ENCODE data around the gene FHOD1.

FHOD1 gene

DNA sequence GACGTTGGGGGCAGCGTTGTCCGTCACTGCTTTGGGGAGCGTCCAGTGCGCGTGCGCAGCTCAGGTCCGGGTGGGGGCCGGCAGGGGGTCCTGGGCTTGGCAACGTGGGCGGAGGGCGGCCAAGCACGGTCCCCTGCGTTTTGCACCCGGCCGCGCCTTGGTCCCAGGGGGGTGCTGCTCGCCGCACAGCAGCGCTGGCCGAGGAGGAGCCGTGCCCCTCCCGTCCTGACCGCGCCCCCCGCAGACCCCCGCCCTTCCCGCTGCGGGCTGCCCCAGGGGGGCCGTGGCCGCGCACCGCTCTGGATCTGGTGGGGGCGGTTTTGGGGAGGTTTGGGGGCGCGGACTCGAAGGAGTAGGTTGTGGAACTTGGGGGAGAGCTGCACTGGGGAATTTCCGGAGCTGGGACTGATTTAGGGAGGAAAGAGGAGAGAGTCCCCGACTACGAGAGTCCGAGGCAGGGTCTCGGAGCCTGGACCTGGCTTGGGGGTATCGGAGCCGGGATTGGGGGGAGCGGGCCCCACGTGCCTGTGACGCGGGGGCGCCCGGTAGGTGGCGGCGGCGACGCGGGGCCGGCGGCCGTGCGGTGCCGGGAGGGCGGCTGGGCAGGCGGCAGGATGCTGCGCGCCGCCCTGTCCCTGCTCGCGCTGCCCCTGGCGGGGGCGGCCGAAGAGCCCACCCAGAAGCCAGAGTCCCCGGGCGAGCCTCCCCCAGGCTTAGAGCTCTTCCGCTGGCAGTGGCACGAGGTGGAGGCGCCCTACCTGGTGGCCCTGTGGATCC is 1.3 kb upstream of the FHOD1 start, which contains the start of gene SLC9A5:
Gene SLC9A5, plus strand, starts transcription at position 579 of the 777 bp plus-strand sequence. Its CDS starts 36 bp downstream, at position 615.
- DNase-seq = peak in 1 of 3 donors; percentile 45

DNA sequence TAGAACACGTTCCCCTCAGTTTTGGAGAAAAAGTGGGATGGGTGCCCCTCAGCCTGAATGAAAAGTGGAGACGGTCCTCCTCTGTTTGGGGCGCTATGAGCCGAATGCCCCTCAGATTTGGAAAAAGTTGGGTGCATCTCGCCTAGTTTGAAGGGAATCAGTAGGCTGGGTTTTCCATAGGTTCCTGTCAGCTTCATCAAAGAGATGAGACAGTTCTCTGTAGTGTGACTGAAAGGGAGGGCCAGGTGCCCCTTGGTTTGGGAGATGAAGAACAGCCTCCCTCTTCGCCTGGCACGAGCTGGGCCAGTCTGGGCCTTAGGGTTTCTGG is 756 bp upstream of the FHOD1 start:
- no peak for DNase-seq

DNA sequence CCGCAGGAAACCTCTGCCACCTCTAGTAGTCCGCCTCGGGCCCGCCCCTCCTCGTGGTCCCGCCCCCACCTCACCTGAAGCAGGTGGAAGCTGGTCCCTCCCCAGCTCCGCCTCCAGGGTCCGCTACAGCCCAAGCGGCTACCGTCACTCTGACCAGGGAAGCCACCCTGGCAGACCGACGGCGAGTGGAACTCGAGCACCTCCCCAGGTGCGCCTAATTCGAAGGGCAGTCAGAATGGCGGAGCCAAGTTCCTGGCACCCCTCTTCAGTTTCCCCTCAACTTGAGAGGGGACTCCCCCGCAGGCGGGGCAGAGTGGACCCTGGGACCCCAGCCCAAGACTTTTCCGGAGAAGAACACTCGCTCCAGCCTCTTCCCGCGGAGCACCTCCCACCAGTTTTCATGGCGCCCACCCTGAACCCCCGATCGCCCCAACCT is 507 bp downstream of the FHOD1 start:
- no peak for DNase-seq

DNA sequence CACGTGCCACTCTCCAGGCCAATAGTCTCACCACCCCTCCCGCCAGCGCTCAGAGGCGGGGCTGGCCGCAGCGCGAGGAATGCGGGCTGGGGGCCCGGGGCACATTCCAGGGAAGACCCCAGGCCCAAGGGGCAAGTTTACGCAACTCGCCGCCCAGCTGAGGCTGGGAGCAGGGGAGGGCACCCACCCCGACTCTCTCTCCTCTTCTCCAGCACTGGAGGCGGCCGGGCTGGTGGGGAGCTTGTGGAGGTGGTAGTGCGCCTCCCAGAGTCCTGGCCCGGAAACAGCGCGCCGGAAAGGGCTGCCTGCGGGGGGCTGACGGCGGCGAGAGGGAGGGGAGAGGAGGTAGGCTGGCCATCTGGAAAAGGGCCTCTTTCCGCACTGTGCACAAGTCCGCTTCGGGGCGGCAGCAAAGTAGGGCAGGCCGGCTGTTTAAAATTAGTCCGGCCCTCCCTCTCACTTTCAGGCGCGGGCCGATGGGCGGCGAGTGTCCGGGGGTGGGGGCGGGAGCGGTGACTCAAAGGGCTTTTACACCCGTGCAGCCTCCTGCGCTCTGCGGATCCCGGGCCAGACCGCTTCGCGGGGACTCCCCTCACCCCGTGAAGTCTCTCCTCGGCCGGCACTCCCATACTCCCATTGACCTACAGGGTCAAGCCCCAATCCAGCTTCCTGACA is 1.1 kb downstream of the FHOD1 start:
- peak; percentile 91 to 96 (median 94) for DNase-seq

DNA sequence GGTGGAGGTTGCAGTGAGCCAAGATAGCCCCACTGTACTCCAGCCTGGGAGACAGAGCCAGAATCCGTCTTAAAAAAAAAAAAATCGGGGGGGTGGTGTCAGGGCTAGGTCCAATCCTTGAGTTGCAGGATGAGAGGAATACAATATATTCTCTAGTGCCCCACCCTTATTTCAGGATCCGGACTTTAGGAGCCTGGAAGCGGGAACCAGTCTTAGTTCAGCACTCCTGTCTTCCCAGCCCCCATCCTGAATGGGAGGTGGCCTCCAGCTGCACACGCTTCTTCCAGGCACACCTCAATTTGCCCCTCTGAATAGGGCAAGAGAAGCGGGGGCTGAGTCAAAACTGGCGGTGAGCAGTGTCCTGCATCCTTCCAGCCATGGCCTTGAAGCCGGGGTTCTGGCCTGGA is 1.6 kb downstream of the FHOD1 start:
- no peak for DNase-seq

DNA sequence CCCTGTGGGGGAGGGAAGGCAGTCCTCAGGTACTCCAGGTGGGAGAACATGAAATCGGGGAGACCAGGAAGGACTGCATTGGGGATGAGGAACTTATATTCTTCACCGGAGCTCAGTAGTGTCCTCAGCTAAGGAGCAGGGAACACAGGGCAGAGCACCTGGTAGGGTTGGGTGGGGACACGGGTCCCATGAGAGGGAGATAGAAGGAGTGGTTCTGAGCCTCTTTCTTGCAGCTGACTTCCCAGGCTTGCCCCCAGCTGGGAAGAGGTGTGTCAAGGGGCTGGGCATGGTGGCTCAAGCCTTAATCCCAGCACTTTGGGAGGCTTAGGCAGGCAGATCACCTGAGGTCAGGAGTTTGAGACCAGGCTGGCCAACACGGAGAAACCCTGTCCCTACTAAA is 2.1 kb downstream of the FHOD1 start:
- DNase-seq = no peak

DNA sequence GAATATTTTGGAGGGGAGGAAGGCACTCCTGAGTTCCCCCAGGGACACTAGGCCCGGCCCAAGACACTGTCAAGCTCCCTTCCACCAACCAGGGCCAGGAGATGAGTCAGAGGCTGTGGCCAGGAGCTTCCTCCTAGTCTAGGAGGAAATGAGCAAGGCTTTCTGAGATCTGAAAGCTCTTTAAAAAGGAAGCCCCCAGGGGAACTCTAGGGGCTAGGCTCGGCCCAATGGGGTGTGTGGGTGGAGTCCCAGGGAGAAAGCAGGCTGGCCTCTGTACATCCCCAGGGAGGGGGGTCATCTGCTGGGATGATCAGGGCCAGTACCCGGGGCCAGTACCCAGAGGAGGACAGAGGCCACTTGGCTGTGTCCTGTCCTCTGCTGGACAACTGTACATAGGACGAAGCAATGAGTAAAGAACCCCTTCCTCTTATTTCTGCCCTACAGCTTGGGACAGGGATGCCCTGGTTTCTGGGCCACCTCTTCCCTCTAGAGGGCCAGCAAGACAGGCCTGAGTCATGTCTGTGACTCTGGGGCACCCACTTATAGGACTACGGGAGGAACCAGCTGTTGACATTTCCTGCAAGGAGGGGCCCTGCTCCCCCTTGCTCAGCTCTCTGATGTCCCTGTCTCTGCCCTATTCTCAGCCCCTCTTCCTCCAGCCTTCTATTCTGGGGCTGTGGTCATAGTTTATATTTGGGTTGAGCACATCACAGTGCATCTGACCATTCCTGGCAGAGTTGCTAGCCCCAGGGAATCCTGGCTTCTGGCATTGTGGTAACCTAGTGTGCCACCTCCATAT is 2.7 kb downstream of the FHOD1 start:
- peak; percentile 97 to 100 (median 98) for DNase-seq

DNA sequence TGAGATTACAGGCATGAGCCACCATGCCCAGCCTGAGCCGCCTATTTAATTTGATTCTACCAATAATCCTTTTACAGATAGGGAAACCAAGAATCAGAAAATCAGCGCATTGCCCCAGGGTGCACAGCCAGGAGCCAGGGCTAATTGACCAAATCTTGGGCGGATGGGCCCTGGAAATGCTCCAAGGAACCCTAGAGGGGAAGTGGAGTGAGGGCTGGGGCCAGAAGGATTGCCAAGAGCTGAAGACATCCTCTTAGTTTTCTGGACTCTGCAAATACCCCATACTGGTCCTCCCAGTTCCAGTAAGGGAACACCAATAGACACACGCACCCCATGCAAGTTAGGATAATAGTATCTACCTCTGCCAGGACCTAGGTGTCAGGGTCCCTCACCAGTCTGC is 3.8 kb downstream of the FHOD1 start:
- DNase-seq = peak; percentile 43 to 66 (median 52)

DNA sequence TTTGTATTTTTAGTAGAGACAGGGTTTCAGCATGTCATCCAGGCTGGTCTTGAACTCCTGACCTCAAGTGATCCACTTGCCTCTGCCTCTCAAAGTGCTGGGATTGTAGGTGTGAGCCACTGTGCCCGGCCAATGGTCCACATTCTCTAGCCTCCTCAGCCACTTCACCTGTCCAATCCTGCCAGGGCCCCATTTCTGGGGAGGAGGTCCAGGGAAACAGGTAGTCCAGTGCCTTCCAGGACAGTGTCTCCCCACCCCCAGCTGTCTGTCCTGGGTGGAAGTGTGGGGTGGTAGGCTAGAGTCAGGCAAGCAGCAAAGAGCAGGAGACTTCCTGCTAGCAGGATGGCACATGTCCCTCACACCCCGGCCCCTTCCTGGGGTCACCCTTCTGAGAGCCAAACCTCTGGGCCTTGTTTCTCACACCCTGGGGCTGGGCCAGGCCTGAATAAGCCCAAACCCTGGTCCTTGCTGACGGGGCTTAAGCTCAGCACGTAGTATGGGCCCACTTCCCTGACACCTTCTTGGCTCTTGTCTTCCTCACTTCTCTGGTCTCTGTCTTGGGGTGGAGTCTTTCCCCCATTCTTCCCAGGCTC is 5.0 kb downstream of the FHOD1 start:
- DNase-seq = no peak

DNA sequence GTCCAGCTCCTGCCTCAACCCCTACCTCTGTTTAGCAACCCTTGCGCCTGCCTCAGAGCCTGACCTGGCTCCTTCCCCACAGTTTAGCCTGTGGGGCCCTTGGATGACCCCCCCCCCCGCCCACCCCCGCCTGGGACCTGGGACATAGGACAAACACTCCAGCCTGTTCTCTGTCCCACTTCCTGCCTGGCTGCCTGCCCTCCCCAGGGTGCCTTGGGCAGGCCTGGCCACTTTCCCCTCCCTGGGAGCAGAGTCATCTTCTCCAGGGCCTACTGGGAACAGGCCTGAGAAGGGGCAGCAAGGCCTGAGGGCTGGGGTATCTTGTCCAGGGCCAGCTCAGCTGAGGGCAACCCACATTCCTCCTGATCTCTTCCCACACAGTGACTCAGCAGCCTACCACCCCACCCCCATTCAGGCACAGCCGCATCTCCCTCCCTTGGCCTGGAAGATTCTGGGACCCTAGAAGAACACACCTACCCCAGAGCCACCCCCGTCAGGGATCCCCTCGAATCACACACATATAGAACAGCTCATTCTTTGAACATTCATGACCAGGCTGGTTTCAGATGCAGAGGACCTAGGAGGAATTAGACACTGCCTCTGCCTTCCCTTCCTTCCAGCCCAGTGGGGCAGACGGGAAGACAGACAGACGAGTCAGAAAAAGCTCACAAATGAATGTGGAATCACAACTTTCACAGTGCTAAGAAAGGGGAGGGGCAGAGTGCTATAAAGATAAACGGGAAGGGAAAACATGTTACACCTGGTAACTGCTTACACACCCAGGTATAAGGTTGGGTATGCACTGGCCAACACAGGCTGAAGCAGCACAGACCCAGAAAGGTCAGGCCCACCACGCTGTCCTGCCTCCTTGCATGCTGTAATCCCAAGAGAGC is 6.0 kb downstream of the FHOD1 start:
- DNase-seq = peak; percentile 58 to 69 (median 68)

DNA sequence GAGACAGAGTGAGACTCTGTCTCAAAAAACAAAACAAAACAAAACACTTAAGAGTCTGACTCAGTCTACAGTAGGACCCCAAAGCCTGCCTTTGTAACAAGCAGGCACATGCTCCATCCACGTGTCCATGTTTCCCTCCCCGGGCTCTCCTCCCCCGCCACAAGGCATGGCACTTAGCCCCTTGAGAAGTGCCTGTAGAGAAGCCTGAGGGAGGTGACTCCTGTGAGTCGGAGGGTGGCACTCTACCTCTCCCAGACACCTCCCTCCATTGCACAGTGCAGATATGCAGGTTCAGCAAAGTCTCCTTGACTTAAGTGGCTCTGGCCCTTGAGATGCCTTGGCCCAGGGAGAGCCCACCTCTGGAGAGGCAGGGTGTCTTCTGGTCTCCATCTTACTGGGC is 6.8 kb downstream of the FHOD1 start:
- DNase-seq = no peak

DNA sequence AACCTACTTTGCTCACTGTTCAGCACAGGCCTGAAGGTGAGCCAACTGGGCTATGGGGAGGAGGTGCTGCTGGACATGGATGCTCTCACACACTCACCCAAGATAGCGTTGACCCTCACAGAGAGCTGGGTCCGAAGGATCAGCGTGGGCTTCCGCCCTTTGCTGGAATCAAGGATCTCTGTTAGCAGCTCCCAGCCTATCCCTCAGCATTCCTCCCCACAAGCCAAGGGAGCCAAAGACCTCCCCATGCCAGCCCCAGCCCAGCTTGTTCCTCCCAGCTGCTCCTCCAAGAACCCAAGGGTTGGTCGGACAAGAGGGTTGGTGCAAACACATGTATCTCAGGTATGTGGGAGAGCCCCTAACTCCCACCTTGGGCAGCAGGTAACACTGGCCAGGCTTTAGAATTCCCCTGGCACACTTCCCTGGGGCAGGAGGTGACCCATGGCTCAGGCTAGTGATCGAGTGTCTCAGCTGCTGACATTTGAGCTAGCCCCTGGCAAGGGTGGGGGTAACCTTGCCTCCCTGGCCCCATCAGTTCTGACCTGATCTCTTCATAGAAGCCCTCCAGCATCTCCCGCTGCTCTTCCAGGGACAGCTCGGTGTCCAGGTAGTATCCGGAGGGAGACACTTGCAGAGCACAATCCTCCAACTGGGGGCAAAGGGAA is 8.3 kb downstream of the FHOD1 start:
- no peak for DNase-seq

DNA sequence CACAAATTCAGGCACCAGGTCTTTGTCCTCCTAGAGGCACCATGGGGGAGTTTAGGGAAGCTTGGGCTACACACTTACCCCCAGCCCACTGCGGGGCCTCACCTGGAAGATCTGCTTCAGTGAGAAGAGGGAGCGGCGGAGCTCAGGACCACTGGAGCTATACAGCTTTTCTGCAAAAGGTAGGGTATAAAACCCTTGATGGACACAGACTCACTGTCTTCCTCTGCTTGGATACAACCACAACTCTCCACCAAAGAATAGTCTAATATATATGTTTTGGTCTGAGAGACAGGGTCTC is 9.1 kb downstream of the FHOD1 start:
- no peak for DNase-seq

DNA sequence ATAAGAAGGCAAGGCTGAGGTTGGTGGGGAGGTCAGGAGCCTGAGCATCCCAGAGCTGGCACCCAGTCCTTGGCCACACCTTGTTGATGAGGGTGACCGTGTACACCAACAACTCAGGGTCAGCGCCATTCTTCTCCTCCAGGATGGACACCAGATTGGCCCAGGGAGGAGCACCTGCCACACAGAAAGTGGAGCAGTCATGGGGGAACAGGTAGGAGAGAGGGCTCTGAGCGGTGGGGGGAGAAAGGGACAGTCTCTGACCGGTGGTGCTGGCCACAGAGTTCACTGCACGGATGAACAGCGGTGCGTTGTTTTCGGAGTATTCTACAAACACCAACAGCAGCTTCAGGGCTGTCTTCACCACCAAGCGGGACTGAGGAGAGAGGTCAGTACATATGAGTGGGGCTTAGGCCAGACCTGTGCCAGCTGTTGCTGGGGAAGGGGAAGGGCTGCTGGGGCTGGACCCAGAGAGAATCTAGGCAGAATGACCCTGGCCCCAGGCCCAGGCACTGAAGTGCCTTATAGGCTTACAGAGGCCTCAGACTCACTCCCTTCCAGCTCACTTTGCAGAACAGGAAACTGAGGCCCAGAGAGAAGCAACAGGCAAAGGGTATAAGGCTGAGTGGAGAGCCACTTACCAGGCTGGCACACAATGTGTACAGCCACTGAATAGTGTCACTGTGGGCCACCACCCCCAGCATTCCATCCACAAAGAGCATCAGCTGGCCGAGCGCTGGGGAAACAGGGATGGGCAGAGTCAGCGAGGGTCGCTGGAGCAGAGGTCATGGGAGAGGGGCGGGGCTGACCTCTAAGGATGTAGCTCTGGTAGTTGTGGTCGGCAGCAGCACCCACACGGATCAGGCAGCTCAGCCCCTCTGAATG is 9.6 kb downstream of the FHOD1 start:
- no peak for DNase-seq

DNA sequence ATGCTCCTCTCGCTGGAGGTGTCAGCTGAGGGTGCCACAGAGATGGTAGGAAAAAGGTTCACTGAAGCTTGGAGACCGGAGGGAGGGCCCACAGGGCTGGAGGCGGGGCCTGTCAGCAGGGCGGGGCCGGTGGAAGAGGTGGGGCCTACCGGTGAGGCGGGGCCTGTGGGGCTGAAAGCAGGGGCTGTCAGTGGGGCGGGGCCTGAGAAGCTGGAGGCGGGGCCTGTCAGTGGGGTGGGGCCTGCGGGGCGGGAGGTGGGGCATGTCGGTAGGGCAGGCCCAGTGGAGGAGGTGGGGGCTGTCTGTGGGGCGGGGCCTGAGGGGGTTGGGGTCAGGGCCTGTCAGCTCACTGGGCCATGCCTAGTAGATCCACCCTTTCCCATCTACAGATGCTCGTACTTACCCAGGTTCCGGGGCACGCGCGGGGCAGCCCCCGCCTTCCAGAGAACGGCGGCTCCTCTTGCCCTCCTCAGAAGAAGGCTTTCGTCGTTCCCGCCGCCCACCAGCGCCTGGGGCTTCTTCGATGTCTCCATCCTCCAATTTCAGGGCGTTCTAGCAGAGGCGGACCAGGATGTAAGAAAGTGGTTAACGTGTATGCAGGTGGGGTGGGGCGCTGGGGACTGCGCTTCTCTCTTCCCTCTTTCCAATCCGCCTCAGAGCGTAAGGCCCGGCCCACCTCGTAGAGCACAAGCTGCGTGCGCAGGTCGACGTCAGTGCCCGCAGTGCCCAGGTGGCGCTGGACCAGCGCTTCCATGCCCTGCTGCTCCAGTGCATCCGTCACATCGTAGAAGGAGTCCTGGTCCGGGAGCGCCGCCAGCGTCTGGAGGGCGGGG is 10.5 kb downstream of the FHOD1 start:
- peak; percentile 71 to 86 (median 74) for DNase-seq

DNA sequence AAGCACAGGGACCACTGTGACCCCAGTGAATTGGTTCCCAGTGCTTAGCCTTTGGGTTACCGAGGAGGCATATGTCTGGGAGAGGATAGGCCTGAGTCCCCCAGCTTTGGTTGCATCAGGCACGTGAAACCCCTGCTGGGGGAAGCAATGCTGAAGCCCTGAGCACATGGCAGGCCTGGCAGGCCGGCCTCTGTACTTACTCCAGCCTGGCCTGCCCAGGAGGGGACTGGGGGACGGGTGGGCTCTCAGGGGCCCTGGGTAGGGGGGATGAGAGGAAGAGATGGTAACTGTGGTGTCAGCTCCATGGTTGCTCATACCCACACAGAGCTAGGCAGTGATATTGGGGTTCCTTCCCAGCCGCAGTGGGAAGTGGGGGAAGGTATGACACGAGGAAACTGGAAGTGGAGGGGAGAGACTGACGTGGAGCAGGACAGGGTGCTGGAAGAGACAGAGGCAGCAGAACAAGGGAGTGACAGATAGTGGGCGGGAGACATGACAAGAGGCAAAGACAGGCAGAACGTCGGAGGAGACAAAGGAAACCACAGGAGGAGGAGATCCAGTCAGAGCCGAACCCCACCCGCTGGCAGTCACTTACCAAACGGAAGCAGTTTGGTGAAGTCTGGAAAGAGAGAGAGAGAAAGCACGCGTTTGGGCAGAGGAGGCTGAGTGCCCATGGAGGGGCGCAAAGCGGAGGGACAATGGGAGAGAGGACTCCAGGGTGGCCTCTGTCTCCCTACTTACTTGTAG is 11.3 kb downstream of the FHOD1 start:
- no peak for DNase-seq

DNA sequence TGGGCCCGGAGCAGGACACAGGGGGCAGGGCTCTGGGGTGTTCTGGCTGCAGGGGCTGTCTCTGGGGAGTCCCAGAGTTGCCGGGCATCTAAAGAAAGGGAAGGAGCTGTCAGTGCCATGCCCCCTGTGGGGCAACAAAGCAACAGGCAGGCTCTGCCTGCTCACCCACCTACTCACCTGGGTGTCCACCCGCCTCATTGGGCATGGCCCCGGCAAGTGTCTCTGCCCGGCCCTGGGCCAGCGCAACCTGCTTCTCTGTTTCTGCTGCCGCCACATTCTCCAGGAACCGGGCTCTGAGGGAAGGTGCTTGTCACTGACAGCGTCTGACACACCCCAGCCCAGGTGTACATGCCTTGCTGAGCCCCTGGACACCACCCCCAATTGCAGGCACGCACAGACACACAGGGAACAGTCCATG is 13.1 kb downstream of the FHOD1 start:
- DNase-seq = no peak

DNA sequence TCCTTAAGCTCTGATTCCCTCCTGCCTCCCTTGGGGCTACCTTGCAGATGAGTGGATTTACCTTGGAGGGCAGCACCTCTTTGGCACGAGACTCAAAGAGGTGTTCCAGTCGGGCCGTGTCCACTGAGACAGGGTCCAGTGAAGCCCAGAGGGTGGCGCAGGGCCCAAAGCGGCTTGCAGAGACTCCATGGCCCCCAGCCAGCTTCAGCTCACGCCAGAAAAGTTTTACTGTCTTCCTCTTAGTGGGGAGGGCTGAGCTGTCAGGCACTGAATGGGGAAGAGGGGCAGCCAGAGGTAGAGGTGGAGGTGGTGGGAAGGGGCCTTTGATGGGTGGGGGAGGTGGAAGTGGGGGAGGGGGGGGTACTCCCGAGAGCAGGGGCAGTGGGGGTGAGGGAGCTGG is 13.7 kb downstream of the FHOD1 start:
- DNase-seq = no peak

Data from suppressor macrophage treated with lipopolysaccharide for 1 hour (primary cell).